OCI-LY3 (cell line): ENCODE measurements around the gene ELAPOR2.

ENCODE experiments used
- H2AFZ ChIP-seq: fragments of 200-600, 300-600 bp; shearing (Covaris generic); 2 replicates; pipeline ENCODE4 v1.6.0; 2014; ENCODE audit warnings: antibody characterized with exemption, low read depth, low read length
- H3K27ac ChIP-seq: fragments of 200-600, 300-600 bp; sonication (generic); 2 replicates; pipeline ENCODE4 v1.5.1; 2014; ENCODE audit warnings: mild to moderate bottlenecking, low read length, moderate library complexity, mixed read lengths
- H3K27me3 ChIP-seq: fragments of 200-600, 300-600 bp; sonication (generic); 2 replicates; pipeline ENCODE4 v1.6.1; 2014; ENCODE audit warnings: low read depth, low read length, mixed read lengths
- H3K36me3 ChIP-seq: fragments of 200-600, 300-600 bp; sonication (generic); replicated peaks from 2 replicates; pipeline ENCODE3; 2014; ENCODE audit warnings: low read depth, low read length, mixed read lengths
- H3K4me1 ChIP-seq: fragments of 300-600, 200-600 bp; sonication (generic); 2 replicates; pipeline ENCODE4 v1.6.1; 2014; ENCODE audit warnings: low read length, mixed read lengths
- H3K4me2 ChIP-seq: fragments of 200-600, 300-600 bp; sonication (generic); 2 replicates; pipeline ENCODE4 v1.6.1; 2014; ENCODE audit warnings: low read length, mixed read lengths
- H3K4me3 ChIP-seq: fragments of 300-600, 200-600 bp; sonication (generic); 2 replicates; pipeline ENCODE4 v1.5.1; 2014; ENCODE audit warnings: antibody characterized with exemption, mild to moderate bottlenecking, low read length, moderate library complexity
- H3K79me2 ChIP-seq: fragments of 300-600, 200-600 bp; shearing (Covaris generic); 2 replicates; pipeline ENCODE4 v1.6.1; 2014; ENCODE audit warnings: mild to moderate bottlenecking, low read length, mixed read lengths
- H3K9ac ChIP-seq: fragments of 300-600, 200-600 bp; shearing (Covaris generic); 2 replicates; pipeline ENCODE4 v1.6.0; 2014; ENCODE audit warnings: mild to moderate bottlenecking, low read length, moderate library complexity
- H3K9me3 ChIP-seq: fragments of 200-600, 300-600 bp; shearing (Covaris generic); 2 replicates; pipeline ENCODE4 v1.6.1; 2014; ENCODE audit warnings: low read length, mixed read lengths; ENCODE audit not compliant: insufficient read depth
- H4K20me1 ChIP-seq: fragments of 200-600, 300-600 bp; sonication (generic); 2 replicates; pipeline ENCODE4 v1.6.1; 2016; ENCODE audit warnings: low read length, mixed read lengths; ENCODE audit not compliant: insufficient read depth
- EZH2phosphoT487 ChIP-seq: fragments of 200-600 bp; shearing (Covaris generic); IDR thresholded peaks from 2 replicates; pipeline ENCODE4 v1.6.1; 2018; ENCODE audit warnings: antibody characterized with exemption, mixed run types, low read depth
- TF ChIP-seq, protein P1 (sequence below): fragments of 200-600, 300-600 bp; sonication (generic); IDR thresholded peaks from 2 replicates; pipeline ENCODE4 v1.5.1; 2014; ENCODE audit warnings: antibody characterized with exemption, low read length, low read depth

The ELAPOR2 gene, protein sequence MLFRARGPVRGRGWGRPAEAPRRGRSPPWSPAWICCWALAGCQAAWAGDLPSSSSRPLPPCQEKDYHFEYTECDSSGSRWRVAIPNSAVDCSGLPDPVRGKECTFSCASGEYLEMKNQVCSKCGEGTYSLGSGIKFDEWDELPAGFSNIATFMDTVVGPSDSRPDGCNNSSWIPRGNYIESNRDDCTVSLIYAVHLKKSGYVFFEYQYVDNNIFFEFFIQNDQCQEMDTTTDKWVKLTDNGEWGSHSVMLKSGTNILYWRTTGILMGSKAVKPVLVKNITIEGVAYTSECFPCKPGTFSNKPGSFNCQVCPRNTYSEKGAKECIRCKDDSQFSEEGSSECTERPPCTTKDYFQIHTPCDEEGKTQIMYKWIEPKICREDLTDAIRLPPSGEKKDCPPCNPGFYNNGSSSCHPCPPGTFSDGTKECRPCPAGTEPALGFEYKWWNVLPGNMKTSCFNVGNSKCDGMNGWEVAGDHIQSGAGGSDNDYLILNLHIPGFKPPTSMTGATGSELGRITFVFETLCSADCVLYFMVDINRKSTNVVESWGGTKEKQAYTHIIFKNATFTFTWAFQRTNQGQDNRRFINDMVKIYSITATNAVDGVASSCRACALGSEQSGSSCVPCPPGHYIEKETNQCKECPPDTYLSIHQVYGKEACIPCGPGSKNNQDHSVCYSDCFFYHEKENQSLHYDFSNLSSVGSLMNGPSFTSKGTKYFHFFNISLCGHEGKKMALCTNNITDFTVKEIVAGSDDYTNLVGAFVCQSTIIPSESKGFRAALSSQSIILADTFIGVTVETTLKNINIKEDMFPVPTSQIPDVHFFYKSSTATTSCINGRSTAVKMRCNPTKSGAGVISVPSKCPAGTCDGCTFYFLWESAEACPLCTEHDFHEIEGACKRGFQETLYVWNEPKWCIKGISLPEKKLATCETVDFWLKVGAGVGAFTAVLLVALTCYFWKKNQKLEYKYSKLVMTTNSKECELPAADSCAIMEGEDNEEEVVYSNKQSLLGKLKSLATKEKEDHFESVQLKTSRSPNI

DNA sequence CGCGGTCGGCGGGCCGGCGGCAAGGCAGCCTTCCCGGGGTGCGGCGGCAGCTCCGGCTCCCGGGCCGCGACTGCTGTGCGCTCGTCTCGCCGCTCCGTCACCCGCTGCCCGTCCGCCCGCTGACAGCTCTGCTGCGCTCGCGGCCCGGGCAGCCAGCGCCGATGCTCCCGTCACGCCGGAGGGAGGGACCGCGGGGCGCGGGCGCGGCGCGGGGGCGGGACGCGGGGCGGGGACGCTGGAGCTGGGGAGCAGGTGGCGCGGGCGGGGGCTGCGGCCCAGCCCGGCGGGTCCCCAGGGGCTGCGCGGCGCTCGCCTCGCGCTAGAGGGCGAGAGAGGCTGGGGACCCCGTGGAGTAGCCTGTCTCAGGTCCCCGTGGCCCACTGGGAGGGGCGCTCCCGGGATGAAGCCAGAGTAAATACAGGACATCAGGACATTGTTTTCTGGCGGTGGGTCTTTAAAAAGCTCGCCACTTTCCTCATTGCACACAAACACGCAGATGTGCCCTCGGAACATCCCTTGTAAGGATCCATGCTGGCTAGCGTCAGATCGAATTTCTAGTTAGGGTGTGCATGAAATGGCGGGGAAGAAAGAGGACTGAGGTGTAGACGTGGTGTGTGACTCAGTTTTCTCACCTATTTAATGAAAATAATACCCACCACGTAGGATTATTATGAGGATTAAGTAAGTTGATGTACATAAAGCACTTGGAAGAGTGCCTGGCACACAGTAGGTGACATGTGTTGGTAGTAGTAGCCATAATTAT is at the start of gene ELAPOR2:
Gene ELAPOR2, minus strand, starts transcription at position 130 of the 763 bp plus-strand sequence. CDS start 141 bp downstream, outside the sequence.
- H3K36me3 ChIP-seq, result no peaks in the 10 kb centered on the region
- 0 out of 2 replicates have a peak within 1 kb of the TSS, but pooled peaks have one; percentile 1 for H3K27ac ChIP-seq
- H3K9ac ChIP-seq, result peak within 1 kb of the TSS; percentile 64
- H3K4me3 ChIP-seq, result peak within 1 kb of the TSS; percentile 81
- peak within 1 kb of the TSS; percentile 97 for H3K4me2 ChIP-seq
- peaks cover 11% of the 10 kb centered on the region for H3K4me1 ChIP-seq
- no peaks in the 10 kb centered on the region for H3K9me3 ChIP-seq
- H2AFZ ChIP-seq, result peak within 1 kb of the TSS; percentile 94
- H3K27me3 ChIP-seq, result peaks cover 12% of the 10 kb centered on the region
- no peaks in the 10 kb centered on the region for H3K79me2 ChIP-seq
- H4K20me1 ChIP-seq, result no peaks in the 10 kb centered on the region
- TF ChIP-seq, protein P1, sequence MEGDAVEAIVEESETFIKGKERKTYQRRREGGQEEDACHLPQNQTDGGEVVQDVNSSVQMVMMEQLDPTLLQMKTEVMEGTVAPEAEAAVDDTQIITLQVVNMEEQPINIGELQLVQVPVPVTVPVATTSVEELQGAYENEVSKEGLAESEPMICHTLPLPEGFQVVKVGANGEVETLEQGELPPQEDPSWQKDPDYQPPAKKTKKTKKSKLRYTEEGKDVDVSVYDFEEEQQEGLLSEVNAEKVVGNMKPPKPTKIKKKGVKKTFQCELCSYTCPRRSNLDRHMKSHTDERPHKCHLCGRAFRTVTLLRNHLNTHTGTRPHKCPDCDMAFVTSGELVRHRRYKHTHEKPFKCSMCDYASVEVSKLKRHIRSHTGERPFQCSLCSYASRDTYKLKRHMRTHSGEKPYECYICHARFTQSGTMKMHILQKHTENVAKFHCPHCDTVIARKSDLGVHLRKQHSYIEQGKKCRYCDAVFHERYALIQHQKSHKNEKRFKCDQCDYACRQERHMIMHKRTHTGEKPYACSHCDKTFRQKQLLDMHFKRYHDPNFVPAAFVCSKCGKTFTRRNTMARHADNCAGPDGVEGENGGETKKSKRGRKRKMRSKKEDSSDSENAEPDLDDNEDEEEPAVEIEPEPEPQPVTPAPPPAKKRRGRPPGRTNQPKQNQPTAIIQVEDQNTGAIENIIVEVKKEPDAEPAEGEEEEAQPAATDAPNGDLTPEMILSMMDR, result peak; percentile 55
- TF ChIP-seq EZH2phosphoT487, result no peak

DNA sequence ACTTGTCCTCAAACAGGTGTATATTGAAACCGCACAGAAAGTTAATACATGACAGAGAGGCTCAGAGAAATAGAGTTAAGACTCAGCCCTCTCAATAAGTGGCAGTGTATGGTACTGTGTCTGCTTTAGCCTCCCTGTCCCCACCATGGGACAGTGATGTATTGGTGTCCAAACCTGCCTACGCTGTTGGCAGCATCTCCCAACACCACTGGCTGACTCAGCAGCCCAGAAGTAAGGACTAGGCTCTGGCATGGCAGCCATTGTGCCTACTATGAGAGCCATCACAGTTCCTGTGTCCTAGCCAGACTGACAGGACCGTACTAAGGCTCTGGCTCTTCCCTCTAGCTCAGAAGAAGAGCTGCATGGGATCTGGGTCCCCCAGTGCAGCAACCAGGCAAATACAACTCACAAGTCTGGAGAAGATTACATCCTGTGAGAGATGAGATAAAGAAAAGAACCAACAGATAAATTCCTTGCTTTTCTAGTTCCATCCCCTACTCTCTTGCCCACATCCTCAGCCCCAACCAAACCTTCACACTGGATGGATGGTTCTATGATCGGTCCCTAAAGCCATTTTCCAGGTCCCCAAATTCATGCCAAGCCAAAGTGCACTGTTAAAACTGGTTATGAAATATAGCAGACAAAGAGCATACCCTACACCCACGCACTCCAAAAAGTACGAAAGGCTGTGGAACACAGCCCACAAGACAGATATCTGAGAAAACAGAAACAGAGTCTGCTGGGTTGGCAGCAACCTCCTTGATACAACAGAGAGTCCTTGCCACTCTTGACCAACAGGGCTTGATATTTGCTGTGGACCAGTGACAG is 48.7 kb upstream of the ELAPOR2 start:
- Histone ChIP-seq H4K20me1 (no peaks in the 10 kb centered on the region), H3K79me2 (no peaks in the 10 kb centered on the region), H3K27ac (no peak overlapping the region), H3K4me1 (no peaks in the 10 kb centered on the region), H3K36me3 (no peaks in the 10 kb centered on the region), H3K4me2 (no peak overlapping the region), H3K27me3 (no peaks in the 10 kb centered on the region), H3K9ac (no peak overlapping the region), H3K9me3 (no peaks in the 10 kb centered on the region), H3K4me3 (no peak overlapping the region), H2AFZ (no peak overlapping the region)
- TF ChIP-seq, protein P1, result no peak
- TF ChIP-seq EZH2phosphoT487, result no peak

DNA sequence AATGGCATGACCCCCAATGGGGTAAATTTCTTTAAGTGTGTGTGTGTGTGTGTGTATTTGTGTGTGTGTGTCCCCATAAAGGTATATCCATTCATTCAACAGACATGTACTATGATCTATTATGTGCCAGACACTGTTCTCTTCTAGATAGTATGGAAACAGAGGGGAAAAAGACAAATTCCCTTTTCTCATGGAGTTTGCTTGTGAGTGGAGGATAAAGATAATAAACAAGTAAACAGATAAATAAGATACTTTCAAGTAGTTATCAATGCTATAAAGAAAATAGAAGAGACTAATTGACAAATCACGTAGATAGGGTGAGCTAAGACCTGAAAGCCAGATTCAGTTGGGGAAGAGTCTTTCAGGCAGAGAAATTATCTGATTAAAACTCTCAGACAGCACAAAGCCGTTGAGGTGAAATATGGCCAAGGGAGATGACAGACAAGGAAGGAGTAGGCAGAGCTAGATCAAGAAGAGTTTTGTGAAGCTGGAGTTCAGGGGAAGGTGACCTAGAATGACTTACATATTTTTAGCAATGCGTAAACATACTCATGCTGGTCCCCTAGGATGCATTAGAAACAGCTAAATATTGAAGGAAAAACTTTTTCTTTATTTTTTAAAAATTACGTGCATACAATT is 47.6 kb upstream of the ELAPOR2 start:
- Histone ChIP-seq H3K27me3 (no peaks in the 10 kb centered on the region), H2AFZ (no peak overlapping the region), H3K27ac (no peak overlapping the region), H3K9ac (no peak overlapping the region), H3K79me2 (no peaks in the 10 kb centered on the region), H3K4me2 (no peak overlapping the region), H3K9me3 (no peaks in the 10 kb centered on the region), H4K20me1 (no peaks in the 10 kb centered on the region), H3K4me3 (no peak overlapping the region), H3K36me3 (no peaks in the 10 kb centered on the region), H3K4me1 (no peaks in the 10 kb centered on the region)
- TF ChIP-seq EZH2phosphoT487, result no peak
- TF ChIP-seq, protein P1, result no peak
